ENCODE data around the gene IARS2. TPM values are rescaled to one million over a fixed set of nuclear protein-coding genes. Genes with fewer than 3 reads are reported as not detected.

IARS2 gene
- total RNA-seq, 2 donors from 2014 or later, result 53.8 to 64.3 TPM

DNA sequence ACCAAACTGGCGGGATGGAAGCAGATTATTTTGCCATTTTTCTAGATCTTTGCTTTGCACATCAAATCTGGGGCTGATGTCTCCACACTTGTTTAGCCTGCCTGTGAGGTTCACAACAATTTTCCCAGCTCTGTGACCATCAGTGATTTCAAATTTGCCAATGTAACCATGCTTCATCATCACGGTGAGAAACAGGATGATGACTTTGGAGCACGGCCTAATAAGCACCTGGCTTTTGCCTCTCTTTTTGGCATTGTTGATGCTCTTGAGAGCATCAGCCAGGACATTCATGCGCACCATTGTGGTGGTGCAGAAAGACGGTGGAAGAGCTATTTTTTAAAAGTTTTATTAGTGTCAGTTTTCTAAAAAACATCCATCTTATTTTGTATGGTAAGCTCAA is 50.1 kb downstream of the IARS2 start:
- Histone ChIP-seq H3K36me3 (no peaks in the 10 kb centered on the region), H3K4me1 (replicated peaks) (no peaks in the 10 kb centered on the region), H3K4me3 (no peak overlapping the region), H3K27ac (no peak overlapping the region), H3K9me3 (no peaks in the 10 kb centered on the region), H3K27me3 (replicated peaks; ENCODE audit: insufficient read depth) (no peaks in the 10 kb centered on the region)
- TF ChIP-seq, protein P1, sequence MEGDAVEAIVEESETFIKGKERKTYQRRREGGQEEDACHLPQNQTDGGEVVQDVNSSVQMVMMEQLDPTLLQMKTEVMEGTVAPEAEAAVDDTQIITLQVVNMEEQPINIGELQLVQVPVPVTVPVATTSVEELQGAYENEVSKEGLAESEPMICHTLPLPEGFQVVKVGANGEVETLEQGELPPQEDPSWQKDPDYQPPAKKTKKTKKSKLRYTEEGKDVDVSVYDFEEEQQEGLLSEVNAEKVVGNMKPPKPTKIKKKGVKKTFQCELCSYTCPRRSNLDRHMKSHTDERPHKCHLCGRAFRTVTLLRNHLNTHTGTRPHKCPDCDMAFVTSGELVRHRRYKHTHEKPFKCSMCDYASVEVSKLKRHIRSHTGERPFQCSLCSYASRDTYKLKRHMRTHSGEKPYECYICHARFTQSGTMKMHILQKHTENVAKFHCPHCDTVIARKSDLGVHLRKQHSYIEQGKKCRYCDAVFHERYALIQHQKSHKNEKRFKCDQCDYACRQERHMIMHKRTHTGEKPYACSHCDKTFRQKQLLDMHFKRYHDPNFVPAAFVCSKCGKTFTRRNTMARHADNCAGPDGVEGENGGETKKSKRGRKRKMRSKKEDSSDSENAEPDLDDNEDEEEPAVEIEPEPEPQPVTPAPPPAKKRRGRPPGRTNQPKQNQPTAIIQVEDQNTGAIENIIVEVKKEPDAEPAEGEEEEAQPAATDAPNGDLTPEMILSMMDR (IDR thresholded peaks at IDR 0.05), result no peak
- TF ChIP-seq POLR2AphosphoS5 (IDR thresholded peaks at IDR 0.05) (no peak), POLR2A (IDR thresholded peaks at IDR 0.05) (no peak)
- intact Hi-C loops (cut with DNase I), result no loop called here
- no peak for DNase-seq (ENCODE audit: low spot score)
- WGBS, result 88% methylated on average over 5 of the region's 5 CpGs

DNA sequence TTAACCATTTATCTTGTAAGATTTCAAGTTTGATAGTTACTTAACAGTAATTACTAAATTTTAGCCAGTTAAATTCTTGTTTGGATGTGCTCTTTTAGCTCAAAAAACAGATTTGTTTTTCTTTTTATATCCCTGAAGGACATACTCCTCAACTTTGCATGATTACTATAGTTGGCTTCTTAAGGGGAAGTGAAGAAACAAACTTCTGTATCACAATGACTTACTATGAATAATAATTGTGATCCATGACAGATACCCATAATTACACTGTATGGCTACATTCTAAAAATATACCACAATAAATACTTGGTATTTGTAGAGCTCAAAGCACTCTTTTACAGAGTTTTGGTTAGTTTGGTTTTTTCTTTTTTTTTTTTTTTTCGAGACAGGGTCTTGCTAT is 55.8 kb downstream of the IARS2 start:
- intact Hi-C loops (cut with DNase I), result no loop called here
- no peaks in the 10 kb centered on the region for H3K9me3 ChIP-seq
- whole genome bisulfite sequencing, result 96% methylated on average over 1 of the region's 1 CpG

DNA sequence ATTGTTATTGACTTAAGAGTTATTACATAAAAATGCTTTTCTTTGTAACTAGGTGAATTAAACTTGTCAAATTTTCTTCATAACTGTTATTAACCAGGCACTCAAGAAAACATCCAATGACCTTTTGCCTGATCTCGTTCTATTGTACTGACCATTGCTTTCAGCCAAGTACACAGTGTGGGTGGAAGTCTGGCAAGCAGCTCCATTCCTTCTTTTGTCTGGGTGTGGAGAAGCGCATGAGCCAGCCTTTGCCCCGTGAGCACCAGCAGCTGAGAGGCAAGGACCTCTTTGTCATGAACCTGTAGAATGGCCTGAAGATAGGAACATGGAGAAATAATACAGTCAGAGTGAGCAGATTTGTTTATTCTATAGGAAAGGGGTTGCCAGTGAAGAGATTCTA is 57.5 kb downstream of the IARS2 start:
- WGBS, result 44% methylated on average over 3 of the region's 3 CpGs
- H3K27me3 ChIP-seq (replicated peaks; ENCODE audit: insufficient read depth), result no peaks in the 10 kb centered on the region
- H3K27ac ChIP-seq, result no peak overlapping the region
- H3K9me3 ChIP-seq, result no peaks in the 10 kb centered on the region
- no peaks in the 10 kb centered on the region for H3K4me1 ChIP-seq (replicated peaks)
- TF ChIP-seq POLR2AphosphoS5 (IDR thresholded peaks at IDR 0.05), result no peak
- TF ChIP-seq, protein P1 (IDR thresholded peaks at IDR 0.05), result no peak
- no peak for TF ChIP-seq POLR2A (IDR thresholded peaks at IDR 0.05)
- intact Hi-C loops (cut with DNase I), result no loop called here
- DNase-seq (ENCODE audit: low spot score), result no peak
- no peaks in the 10 kb centered on the region for H3K36me3 ChIP-seq
- no peak overlapping the region for H3K4me3 ChIP-seq

More for the DNA sequence above, 55.8 kb downstream of the IARS2 start:
- Histone ChIP-seq H3K4me1 (replicated peaks) (no peaks in the 10 kb centered on the region), H3K36me3 (no peaks in the 10 kb centered on the region), H3K27me3 (replicated peaks; ENCODE audit: insufficient read depth) (no peaks in the 10 kb centered on the region), H3K27ac (no peak overlapping the region), H3K4me3 (no peak overlapping the region)
- no peak for DNase-seq (ENCODE audit: low spot score)
- TF ChIP-seq, protein P1 (IDR thresholded peaks at IDR 0.05), result no peak
- TF ChIP-seq POLR2A (IDR thresholded peaks at IDR 0.05), result no peak
- TF ChIP-seq POLR2AphosphoS5 (IDR thresholded peaks at IDR 0.05), result no peak

DNA sequence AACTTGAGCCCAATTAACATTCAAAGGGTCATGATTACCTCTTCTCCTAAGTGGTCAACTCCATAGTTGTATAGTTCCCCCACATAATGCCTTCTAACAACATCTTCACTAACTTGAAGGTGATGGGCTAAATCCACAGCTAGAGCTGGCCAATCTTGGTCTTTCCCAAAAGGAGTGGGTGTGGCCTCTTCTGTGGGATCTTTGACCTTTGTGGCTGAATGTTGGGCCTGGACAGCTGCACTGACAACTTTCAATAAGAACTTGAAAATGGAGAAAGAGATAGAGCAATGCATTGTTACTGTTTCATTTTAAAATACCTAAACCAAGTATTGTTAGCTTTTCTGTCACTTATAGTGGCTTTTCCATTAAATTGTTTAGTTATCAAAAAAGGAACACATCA is 59.2 kb downstream of the IARS2 start:
- no peak overlapping the region for H3K4me3 ChIP-seq
- intact Hi-C loops (cut with DNase I), result no loop called here
- no peaks in the 10 kb centered on the region for H3K9me3 ChIP-seq
- H3K27me3 ChIP-seq (replicated peaks; ENCODE audit: insufficient read depth), result no peaks in the 10 kb centered on the region
- no peak overlapping the region for H3K27ac ChIP-seq
- no peak for TF ChIP-seq POLR2AphosphoS5 (IDR thresholded peaks at IDR 0.05)
- TF ChIP-seq, protein P1 (IDR thresholded peaks at IDR 0.05), result no peak
- no peak for TF ChIP-seq POLR2A (IDR thresholded peaks at IDR 0.05)
- peaks cover 0 to 4% of the 10 kb centered on the region in 2 donors for H3K36me3 ChIP-seq
- H3K4me1 ChIP-seq (replicated peaks), result no peaks in the 10 kb centered on the region
- no peak for DNase-seq (ENCODE audit: low spot score)

DNA sequence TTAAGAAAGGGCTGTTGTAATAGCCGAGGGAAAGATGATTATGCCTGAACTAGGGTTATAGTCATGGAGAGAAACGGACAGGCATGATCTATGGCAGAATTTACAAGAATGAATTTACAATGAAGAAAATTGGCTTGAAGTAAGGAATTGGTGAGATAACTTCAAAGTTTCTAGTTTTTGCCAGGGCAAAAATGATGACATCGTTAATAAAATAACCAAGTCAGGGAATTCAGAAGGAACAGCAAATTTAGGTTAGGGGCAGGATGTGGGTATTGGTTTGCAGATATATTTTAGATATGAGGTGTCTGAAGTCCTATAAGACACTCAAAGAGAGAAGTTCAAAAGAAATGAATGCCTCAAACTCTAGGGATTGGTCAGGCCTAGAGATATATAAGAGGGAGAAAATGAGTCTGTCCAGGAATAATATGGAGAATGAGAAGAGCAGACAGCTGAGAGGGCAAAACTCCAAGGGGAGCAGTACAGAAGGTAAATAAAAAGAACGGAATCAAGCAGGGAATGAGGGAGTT is 62.8 kb downstream of the IARS2 start:
- peaks cover 0 to 4% of the 10 kb centered on the region in 2 donors for H3K36me3 ChIP-seq
- TF ChIP-seq, protein P1 (IDR thresholded peaks at IDR 0.05), result no peak
- TF ChIP-seq POLR2A (IDR thresholded peaks at IDR 0.05) (no peak), POLR2AphosphoS5 (IDR thresholded peaks at IDR 0.05) (no peak)
- H3K4me3 ChIP-seq, result no peak overlapping the region

More for the DNA sequence above, 62.8 kb downstream of the IARS2 start:
- 95% methylated on average over 4 of the region's 4 CpGs for WGBS
- Histone ChIP-seq H3K9me3 (no peaks in the 10 kb centered on the region), H3K27me3 (replicated peaks; ENCODE audit: insufficient read depth) (no peaks in the 10 kb centered on the region), H3K4me1 (replicated peaks) (no peaks in the 10 kb centered on the region), H3K27ac (no peak overlapping the region)
- intact Hi-C loops (cut with DNase I), result no loop called here
- no peak for DNase-seq (ENCODE audit: low spot score)
